SK-N-SH (cell line): ENCODE data around the gene WBP2NL.

Experiments
- CTCF ChIP-seq: fragments of 200-600 bp; sonication (generic); IDR thresholded peaks from 2 replicates; pipeline ENCODE4 v1.6.1; 2017; ENCODE audit warnings: antibody characterized with exemption, mild to moderate bottlenecking, moderate library complexity
- EP300 ChIP-seq, 2 experiments: IDR thresholded peaks; 2 replicates each; pipeline versions ENCODE4 v1.4.0 to v1.6.1; 2012; ENCODE audit warnings: borderline replicate concordance in 1 of 2, low read depth in 1 of 2, low read length in 1 of 2
- FOXJ3 ChIP-seq: sonication (generic); formaldehyde crosslinking; IDR thresholded peaks from 2 replicates; pipeline ENCODE4 v1.5.1; 2020; ENCODE audit warnings: mild to moderate bottlenecking, missing genetic modification reagents
- NFIC ChIP-seq: IDR thresholded peaks from 2 replicates; pipeline ENCODE4 v1.4.0; 2012; ENCODE audit warnings: borderline replicate concordance
- POLR2AphosphoS5 ChIP-seq: IDR thresholded peaks from 2 replicates; pipeline ENCODE4 v1.6.1; 2012; ENCODE audit warnings: low read depth, low read length

GRCh38 chr22:41966225-41966606 lies 32.4 kb upstream of the WBP2NL start:
- TF ChIP-seq EP300 (IDR thresholded peaks at IDR 0.05; ENCODE audit: borderline replicate concordance in 1 of 2, low read depth in 1 of 2, low read length in 1 of 2) = no peak
- no peak for TF ChIP-seq FOXJ3 (CRISPR knock-in tag)
- TF ChIP-seq POLR2AphosphoS5 = no peak
- TF ChIP-seq CTCF = no peak
- no peak for TF ChIP-seq NFIC
